Tibial artery (tissue), 4 donors: ENCODE results near the gene GPR137.

Experiments
- DNase-seq, 2 donors: peaks; one replicate each; pipeline ENCODE4 v3.0.0-alpha.2; 2019
- H3K27ac ChIP-seq, 2 donors: fragments of 200-600 bp; sonication (generic) in 1 of 2; 1 replicate in 1 of 2; 2 replicates in 1 of 2; pipeline ENCODE4 v1.5.1; 2018 to 2019; ENCODE audit warnings: mild to moderate bottlenecking in 1 of 2
- H3K27me3 ChIP-seq, 2 donors: fragments of 200-600 bp; sonication (generic) in 1 of 2; one replicate each; pipeline versions ENCODE4 v1.5.1 to v1.6.0; 2016 to 2019
- H3K36me3 ChIP-seq, 3 donors: fragments of 200-600 bp; sonication (generic) in 2 of 3; one replicate each; pipeline ENCODE4 v1.5.1; 2016 to 2019; ENCODE audit warnings: mild to moderate bottlenecking in 2 of 3
- H3K4me1 ChIP-seq, 4 donors: fragments of 200-600 bp; sonication (generic) in 2 of 4; 1 replicate in 3 of 4; 2 replicates in 1 of 4; pipeline ENCODE4 v1.5.1; 2016 to 2019
- H3K4me3 ChIP-seq, 2 donors: fragments of 200-600 bp; sonication (generic) in 1 of 2; 1 replicate in 1 of 2; 2 replicates in 1 of 2; pipeline ENCODE4 v1.5.1; 2018 to 2019; ENCODE audit warnings: mild to moderate bottlenecking in 2 of 2
- H3K9me3 ChIP-seq, 3 donors: fragments of 200-600 bp; sonication (generic) in 1 of 3; one replicate each; pipeline ENCODE4 v1.5.1; 2016 to 2019
- intact Hi-C: fragments of 100-400 bp; cut with DNase I; formaldehyde crosslinking; loops from one replicate; pipeline ENCODE4 v1.15.0; 2023; ENCODE audit warnings: low total_unique reads
- TF ChIP-seq, protein P1 (sequence below), 2 experiments: fragments of 200-600 bp in 1 of 2; fragments of 450-650 bp in 1 of 2; IDR thresholded peaks; one replicate each; pipeline ENCODE4 v1.5.1; 2017 to 2019; ENCODE audit warnings: antibody characterized with exemption in 2 of 2, mild to moderate bottlenecking in 1 of 2, moderate library complexity in 1 of 2

Gene GPR137

DNA sequence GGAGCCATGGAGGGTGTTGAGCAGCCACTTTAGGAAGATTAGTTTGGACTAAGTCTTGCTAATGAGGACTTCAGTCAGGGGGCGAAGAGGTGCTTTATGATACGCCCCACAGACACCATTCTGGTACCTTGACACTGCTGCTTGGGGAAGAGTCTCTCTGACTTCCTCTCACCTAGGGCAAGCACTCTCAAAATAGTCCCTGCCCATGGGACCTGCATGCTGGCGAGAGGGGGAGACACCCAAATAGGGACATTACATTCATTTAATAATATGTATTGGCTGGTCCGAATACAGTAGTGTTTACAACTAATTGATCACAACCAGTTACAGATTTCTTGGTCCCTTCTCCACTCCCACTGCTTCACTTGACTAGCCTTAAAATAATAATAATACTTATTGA, 10.1 kb downstream of the GPR137 start:
- TF ChIP-seq, protein P1, sequence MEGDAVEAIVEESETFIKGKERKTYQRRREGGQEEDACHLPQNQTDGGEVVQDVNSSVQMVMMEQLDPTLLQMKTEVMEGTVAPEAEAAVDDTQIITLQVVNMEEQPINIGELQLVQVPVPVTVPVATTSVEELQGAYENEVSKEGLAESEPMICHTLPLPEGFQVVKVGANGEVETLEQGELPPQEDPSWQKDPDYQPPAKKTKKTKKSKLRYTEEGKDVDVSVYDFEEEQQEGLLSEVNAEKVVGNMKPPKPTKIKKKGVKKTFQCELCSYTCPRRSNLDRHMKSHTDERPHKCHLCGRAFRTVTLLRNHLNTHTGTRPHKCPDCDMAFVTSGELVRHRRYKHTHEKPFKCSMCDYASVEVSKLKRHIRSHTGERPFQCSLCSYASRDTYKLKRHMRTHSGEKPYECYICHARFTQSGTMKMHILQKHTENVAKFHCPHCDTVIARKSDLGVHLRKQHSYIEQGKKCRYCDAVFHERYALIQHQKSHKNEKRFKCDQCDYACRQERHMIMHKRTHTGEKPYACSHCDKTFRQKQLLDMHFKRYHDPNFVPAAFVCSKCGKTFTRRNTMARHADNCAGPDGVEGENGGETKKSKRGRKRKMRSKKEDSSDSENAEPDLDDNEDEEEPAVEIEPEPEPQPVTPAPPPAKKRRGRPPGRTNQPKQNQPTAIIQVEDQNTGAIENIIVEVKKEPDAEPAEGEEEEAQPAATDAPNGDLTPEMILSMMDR (IDR thresholded peaks at IDR 0.05), result no peak
- intact Hi-C loops, result no loop called here
- DNase-seq, result no peak

DNA sequence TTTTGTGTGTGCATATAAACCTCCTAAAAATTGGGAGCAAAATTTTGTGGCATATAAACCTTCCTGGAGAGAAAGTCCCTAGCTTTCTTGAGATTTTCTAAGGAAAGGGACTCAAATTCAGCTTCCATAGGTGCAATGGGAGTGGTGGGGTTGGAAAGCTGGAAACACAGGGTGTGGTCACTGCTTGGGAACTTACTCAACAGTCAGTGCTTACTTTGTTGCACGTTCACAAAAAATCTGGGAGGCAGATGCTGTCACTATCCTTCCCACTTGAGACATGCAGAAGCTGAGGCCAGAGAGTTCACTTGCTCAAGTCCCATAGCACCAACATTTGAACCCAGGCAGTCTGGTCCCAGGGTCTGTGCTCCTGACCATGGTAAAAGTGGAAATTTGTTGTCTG, 10.6 kb downstream of the GPR137 start:
- Histone ChIP-seq H3K27me3 (peaks cover 4 to 88% of the 10 kb centered on the region in 2 donors), H3K9me3 (no peaks in the 10 kb centered on the region), H3K36me3 (no peaks in the 10 kb centered on the region), H3K4me1 (peaks cover 0 to 42% (median 38%) of the 10 kb centered on the region in 4 donors), H3K4me3 (no peak overlapping the region), H3K27ac (no peak overlapping the region)
- intact Hi-C loops, result no loop called here
- DNase-seq, result no peak
- TF ChIP-seq, protein P1 (IDR thresholded peaks at IDR 0.05), result no peak

More for the DNA sequence above, 10.1 kb downstream of the GPR137 start:
- H3K36me3 ChIP-seq, result no peaks in the 10 kb centered on the region
- H3K4me3 ChIP-seq, result no peak overlapping the region
- H3K4me1 ChIP-seq, result peaks cover 0 to 41% (median 38%) of the 10 kb centered on the region in 4 donors
- no peaks in the 10 kb centered on the region for H3K9me3 ChIP-seq
- no peak overlapping the region for H3K27ac ChIP-seq
- peaks cover 4 to 93% of the 10 kb centered on the region in 2 donors for H3K27me3 ChIP-seq

DNA sequence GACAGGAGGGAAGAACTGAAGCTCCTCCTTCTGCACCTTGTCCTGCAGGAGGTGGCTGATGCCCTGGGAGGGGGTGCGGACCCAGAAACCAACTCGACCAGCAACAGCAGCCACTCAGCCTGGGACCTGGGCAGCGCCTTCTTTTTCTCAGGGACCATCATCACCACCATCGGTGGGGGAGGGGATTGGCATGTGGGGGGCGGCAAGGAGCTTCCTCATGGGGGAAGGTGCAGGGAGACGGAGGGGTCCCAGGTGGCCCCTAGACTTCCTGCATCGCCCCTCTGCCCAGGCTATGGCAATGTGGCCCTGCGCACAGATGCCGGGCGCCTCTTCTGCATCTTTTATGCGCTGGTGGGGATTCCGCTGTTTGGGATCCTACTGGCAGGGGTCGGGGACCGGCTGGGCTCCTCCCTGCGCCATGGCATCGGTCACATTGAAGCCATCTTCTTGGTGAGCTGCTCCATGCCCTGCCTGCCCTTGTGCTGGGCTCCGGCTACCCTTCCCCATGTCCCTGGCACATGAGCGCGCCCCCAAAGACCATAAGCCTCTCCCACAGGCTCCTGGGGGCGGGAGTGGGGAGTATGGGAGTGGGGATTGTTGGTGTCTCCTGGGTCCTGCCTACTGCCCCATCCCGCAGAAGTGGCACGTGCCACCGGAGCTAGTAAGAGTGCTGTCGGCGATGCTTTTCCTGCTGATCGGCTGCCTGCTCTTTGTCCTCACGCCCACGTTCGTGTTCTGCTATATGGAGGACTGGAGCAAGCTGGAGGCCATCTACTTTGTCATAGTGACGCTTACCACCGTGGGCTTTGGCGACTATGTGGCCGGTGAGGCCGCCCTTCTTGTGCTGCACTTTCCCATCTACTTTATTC, 11.4 kb downstream of the GPR137 start:
- intact Hi-C loops, result no loop called here
- no peak for DNase-seq
- Histone ChIP-seq H3K9me3 (no peaks in the 10 kb centered on the region), H3K27ac (no peak overlapping the region), H3K27me3 (peaks cover 4 to 86% of the 10 kb centered on the region in 2 donors), H3K36me3 (no peaks in the 10 kb centered on the region), H3K4me3 (no peak overlapping the region), H3K4me1 (peaks cover 0 to 37% (median 31%) of the 10 kb centered on the region in 4 donors)
- TF ChIP-seq, protein P1 (IDR thresholded peaks at IDR 0.05), result no peak

DNA sequence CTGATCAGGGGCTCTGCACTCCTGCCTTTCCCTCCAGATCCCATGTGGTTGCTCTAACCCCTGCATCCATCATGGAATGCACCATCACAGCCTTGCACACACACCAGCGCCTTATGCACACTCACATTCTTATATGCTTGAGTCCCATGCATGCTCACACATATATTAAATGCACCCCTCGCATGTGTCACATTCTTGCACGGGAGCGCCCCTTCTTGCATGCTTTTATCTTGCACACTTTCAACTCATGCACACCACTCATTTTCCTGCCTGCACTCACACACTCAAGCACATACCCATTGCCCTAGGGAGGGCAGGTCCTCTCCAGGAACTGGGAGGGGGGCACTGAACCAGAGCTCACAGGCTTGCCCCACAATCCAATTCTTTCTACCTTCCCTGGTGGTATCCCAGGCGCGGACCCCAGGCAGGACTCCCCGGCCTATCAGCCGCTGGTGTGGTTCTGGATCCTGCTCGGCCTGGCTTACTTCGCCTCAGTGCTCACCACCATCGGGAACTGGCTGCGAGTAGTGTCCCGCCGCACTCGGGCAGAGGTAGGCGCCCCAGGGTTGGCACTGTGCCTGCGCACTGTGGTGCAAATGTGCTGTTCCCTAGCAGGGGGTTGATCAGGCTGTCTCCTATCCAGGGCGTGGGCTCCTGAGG, 12.2 kb downstream of the GPR137 start:
- intact Hi-C loops, result no loop called here
- Histone ChIP-seq H3K4me1 (peaks cover 0 to 30% (median 24%) of the 10 kb centered on the region in 4 donors), H3K27me3 (peaks cover 3 to 80% of the 10 kb centered on the region in 2 donors), H3K36me3 (no peaks in the 10 kb centered on the region), H3K4me3 (no peak overlapping the region), H3K27ac (no peak overlapping the region), H3K9me3 (no peaks in the 10 kb centered on the region)
- TF ChIP-seq, protein P1 (IDR thresholded peaks at IDR 0.05), result no peak
- no peak for DNase-seq

DNA sequence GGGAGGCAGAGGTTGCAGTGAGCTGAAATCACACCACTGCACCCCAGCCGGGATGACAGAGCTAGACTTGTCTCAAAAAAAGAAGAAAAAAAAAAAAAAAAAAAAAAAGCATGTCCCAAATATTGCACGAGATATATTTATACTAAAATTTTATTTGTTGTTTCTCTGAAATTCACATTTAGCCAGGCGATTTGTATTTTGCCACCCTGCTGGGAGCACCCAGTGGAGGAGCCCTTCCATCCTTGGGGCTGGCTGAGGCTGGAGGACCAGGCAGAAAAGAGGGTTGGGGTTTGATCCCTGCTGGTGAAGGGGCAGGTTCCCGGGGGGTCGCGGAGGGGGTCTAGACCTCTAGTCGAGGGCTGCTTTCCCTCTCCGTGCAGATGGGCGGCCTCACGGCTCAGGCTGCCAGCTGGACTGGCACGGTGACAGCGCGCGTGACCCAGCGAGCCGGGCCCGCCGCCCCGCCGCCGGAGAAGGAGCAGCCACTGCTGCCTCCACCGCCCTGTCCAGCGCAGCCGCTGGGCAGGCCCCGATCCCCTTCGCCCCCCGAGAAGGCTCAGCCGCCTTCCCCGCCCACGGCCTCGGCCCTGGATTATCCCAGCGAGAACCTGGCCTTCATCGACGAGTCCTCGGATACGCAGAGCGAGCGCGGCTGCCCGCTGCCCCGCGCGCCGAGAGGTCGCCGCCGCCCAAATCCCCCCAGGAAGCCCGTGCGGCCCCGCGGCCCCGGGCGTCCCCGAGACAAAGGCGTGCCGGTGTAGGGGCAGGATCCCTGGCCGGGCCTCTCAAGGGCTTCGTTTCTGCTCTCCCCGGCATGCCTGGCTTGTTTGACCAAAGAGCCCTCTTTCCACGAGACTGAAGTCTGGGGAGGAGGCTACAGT, 13.6 kb downstream of the GPR137 start:
- DNase-seq, result peak; percentile 70 to 89
- TF ChIP-seq, protein P1 (IDR thresholded peaks at IDR 0.05), result no peak
- Histone ChIP-seq H3K4me3 (peak overlapping the region; percentile 43 to 53), H3K27ac (peak overlapping the region; percentile 3 to 60), H3K9me3 (no peaks in the 10 kb centered on the region), H3K36me3 (no peaks in the 10 kb centered on the region), H3K27me3 (peaks cover 0 to 76% of the 10 kb centered on the region in 2 donors), H3K4me1 (peaks cover 0 to 35% (median 26%) of the 10 kb centered on the region in 4 donors)
- intact Hi-C loops, result no loop called here
